ENCODE data around the gene DNTT.

DNTT gene

GRCh38 chr10:96357038-96357620 is 52.9 kb downstream of the DNTT start:
- H3K4me3 ChIP-seq (ENCODE audit: low read depth, low read length) = no peak overlapping the region
- TF ChIP-seq MYC (IDR thresholded peaks at IDR 0.05; ENCODE audit: low read depth, low read length) (no peak), CTCF (IDR thresholded peaks at IDR 0.05; ENCODE audit: low read depth, low read length) (no peak), MAX (IDR thresholded peaks at IDR 0.05; ENCODE audit: low read depth, low read length) (no peak), POLR2A (IDR thresholded peaks at IDR 0.05; ENCODE audit: extremely low read depth, insufficient read length) (no peak)
- no peak for DNase-seq (ENCODE audit: low read depth)

- TF ChIP-seq MYC (IDR thresholded peaks at IDR 0.05; ENCODE audit: low read depth, low read length) (no peak), POLR2A (IDR thresholded peaks at IDR 0.05; ENCODE audit: extremely low read depth, insufficient read length) (no peak), CTCF (IDR thresholded peaks at IDR 0.05; ENCODE audit: low read depth, low read length) (no peak), MAX (IDR thresholded peaks at IDR 0.05; ENCODE audit: low read depth, low read length) (no peak)
- H3K4me3 ChIP-seq (ENCODE audit: low read depth, low read length) = no peak within 1 kb of the TSS
- no peak for DNase-seq (ENCODE audit: low read depth)
Measured at GRCh38 chr10:96358851-96359540, 54.8 kb downstream of the DNTT start, which contains the start of gene OPALIN. TSS of gene OPALIN (minus strand) at chr10:96359002. CDS start at chr10:96358896, 106 bp downstream.

GRCh38 chr10:96359616-96360015 is 55.4 kb downstream of the DNTT start:
- no peak for TF ChIP-seq MAX (IDR thresholded peaks at IDR 0.05; ENCODE audit: low read depth, low read length)
- no peak for TF ChIP-seq POLR2A (IDR thresholded peaks at IDR 0.05; ENCODE audit: extremely low read depth, insufficient read length)
- TF ChIP-seq MYC (IDR thresholded peaks at IDR 0.05; ENCODE audit: low read depth, low read length) = no peak
- TF ChIP-seq CTCF (IDR thresholded peaks at IDR 0.05; ENCODE audit: low read depth, low read length) = no peak
- DNase-seq (ENCODE audit: low read depth) = no peak
- no peak overlapping the region for H3K4me3 ChIP-seq (ENCODE audit: low read depth, low read length)

- TF ChIP-seq MAX (IDR thresholded peaks at IDR 0.05; ENCODE audit: low read depth, low read length) (no peak), CTCF (IDR thresholded peaks at IDR 0.05; ENCODE audit: low read depth, low read length) (no peak), MYC (IDR thresholded peaks at IDR 0.05; ENCODE audit: low read depth, low read length) (no peak)
- H3K4me3 ChIP-seq (ENCODE audit: low read depth, low read length) = no peak overlapping the region
- DNase-seq (ENCODE audit: low read depth) = no peak
Measured at GRCh38 chr10:96360331-96360730, 56.1 kb downstream of the DNTT start.

GRCh38 chr10:96360766-96361165 is 56.5 kb downstream of the DNTT start:
- no peak for DNase-seq (ENCODE audit: low read depth)
- H3K4me3 ChIP-seq (ENCODE audit: low read depth, low read length) = no peak overlapping the region
- TF ChIP-seq CTCF (IDR thresholded peaks at IDR 0.05; ENCODE audit: low read depth, low read length) (no peak), MYC (IDR thresholded peaks at IDR 0.05; ENCODE audit: low read depth, low read length) (no peak), MAX (IDR thresholded peaks at IDR 0.05; ENCODE audit: low read depth, low read length) (no peak), POLR2A (IDR thresholded peaks at IDR 0.05; ENCODE audit: extremely low read depth, insufficient read length) (no peak)

Data from NB4 (cell line).